Osteoblast (primary cell): ENCODE results near the gene ARHGEF40. TPM values are rescaled to one million over a fixed set of nuclear protein-coding genes. Genes with fewer than 3 reads are reported as not detected.

ENCODE experiments used
- DNase-seq: peaks from one replicate; pipeline ENCODE4 v3.0.0; 2011; ENCODE audit warnings: low spot score, mixed read lengths; ENCODE audit not compliant: insufficient read length; ENCODE audit errors: missing footprints
- H2AFZ ChIP-seq: 2 replicates; pipeline ENCODE4 v1.6.0; 2011; ENCODE audit warnings: mild to moderate bottlenecking, low read length
- H3K27ac ChIP-seq: 2 replicates; pipeline ENCODE4 v1.5.1; 2011; ENCODE audit warnings: mild to moderate bottlenecking, low read depth, low read length, moderate library complexity
- H3K27me3 ChIP-seq: 2 replicates; pipeline ENCODE4 v1.6.0; 2012; ENCODE audit warnings: mild to moderate bottlenecking, control low read depth, inconsistent platforms, low read length, moderate library complexity; ENCODE audit not compliant: insufficient read depth
- H3K36me3 ChIP-seq: 2 replicates; pipeline ENCODE4 v1.5.1; 2011; ENCODE audit warnings: mild to moderate bottlenecking, low read length, control low read depth, moderate library complexity; ENCODE audit not compliant: insufficient read depth
- H3K4me1 ChIP-seq: 2 replicates; pipeline ENCODE4 v1.5.1; 2011; ENCODE audit warnings: mild to moderate bottlenecking, low read length, control low read depth, moderate library complexity; ENCODE audit not compliant: insufficient read depth
- H3K4me2 ChIP-seq: 2 replicates; pipeline ENCODE4 v1.6.0; 2011; ENCODE audit warnings: mild to moderate bottlenecking, low read length; ENCODE audit not compliant: insufficient read depth
- H3K4me3 ChIP-seq: fragments of 200-600 bp; sonication (generic); 3 replicates; pipeline ENCODE4 v1.5.1; 2012; ENCODE audit warnings: mild to moderate bottlenecking, low read length, inconsistent platforms; ENCODE audit not compliant: insufficient read depth
- H3K79me2 ChIP-seq: 2 replicates; pipeline ENCODE4 v1.6.0; 2012; ENCODE audit warnings: mild to moderate bottlenecking, low read length, control low read depth, inconsistent platforms; ENCODE audit not compliant: insufficient read depth
- H3K9me3 ChIP-seq: 2 replicates; pipeline ENCODE4 v1.5.1; 2011; ENCODE audit warnings: low read depth, low read length, control low read depth
- H4K20me1 ChIP-seq: 2 replicates; pipeline ENCODE4 v1.6.0; 2012; ENCODE audit warnings: mild to moderate bottlenecking, low read length, control low read depth; ENCODE audit not compliant: insufficient read depth
- total RNA-seq: library from RNA; depleted of rRNA; stranded (reverse); fragments of >200 nt; gene quantifications from 2 replicates; pipeline ENCODE4 v1.2.3, GENCODE V29; 2012
- TF ChIP-seq, protein P1 (sequence below): IDR thresholded peaks from 2 replicates; pipeline ENCODE4 v1.5.1; 2011; ENCODE audit warnings: mild to moderate bottlenecking, low read depth, low read length, moderate library complexity; ENCODE audit errors: extremely low read depth

The ARHGEF40 gene
- total RNA-seq, 1 donor: 33.3 TPM

DNA sequence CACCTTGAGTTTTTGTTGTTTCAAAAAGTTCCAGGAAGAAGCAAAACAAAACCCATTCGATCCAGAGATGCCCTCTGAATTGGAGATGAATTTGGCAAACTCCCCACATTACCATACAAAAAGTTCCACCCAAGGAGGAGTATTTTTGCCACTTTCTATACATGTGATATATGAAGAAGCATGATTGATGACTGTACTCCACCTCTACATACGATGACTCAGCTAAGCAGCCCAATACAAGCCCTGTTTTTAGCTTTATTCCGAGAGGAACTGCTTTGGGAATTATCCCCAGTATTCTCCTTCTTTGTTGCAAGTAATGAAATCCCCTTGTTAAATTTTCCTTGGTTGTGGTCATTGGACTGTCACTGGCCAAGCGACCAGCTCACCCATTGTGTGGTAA lies 42.2 kb downstream of the ARHGEF40 start:
- H3K79me2 ChIP-seq: no peaks in the 10 kb centered on the region
- H3K9me3 ChIP-seq: no peaks in the 10 kb centered on the region
- H3K4me3 ChIP-seq: no peak overlapping the region
- no peaks in the 10 kb centered on the region for H3K36me3 ChIP-seq
- TF ChIP-seq, protein P1, sequence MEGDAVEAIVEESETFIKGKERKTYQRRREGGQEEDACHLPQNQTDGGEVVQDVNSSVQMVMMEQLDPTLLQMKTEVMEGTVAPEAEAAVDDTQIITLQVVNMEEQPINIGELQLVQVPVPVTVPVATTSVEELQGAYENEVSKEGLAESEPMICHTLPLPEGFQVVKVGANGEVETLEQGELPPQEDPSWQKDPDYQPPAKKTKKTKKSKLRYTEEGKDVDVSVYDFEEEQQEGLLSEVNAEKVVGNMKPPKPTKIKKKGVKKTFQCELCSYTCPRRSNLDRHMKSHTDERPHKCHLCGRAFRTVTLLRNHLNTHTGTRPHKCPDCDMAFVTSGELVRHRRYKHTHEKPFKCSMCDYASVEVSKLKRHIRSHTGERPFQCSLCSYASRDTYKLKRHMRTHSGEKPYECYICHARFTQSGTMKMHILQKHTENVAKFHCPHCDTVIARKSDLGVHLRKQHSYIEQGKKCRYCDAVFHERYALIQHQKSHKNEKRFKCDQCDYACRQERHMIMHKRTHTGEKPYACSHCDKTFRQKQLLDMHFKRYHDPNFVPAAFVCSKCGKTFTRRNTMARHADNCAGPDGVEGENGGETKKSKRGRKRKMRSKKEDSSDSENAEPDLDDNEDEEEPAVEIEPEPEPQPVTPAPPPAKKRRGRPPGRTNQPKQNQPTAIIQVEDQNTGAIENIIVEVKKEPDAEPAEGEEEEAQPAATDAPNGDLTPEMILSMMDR: no peak
- no peak overlapping the region for H3K27ac ChIP-seq
- H3K27me3 ChIP-seq: no peaks in the 10 kb centered on the region
- peak; percentile 31 for DNase-seq
- H3K4me2 ChIP-seq: no peak overlapping the region
- peaks cover 6% of the 10 kb centered on the region for H3K4me1 ChIP-seq
- H4K20me1 ChIP-seq: no peaks in the 10 kb centered on the region
- no peak overlapping the region for H2AFZ ChIP-seq

DNA sequence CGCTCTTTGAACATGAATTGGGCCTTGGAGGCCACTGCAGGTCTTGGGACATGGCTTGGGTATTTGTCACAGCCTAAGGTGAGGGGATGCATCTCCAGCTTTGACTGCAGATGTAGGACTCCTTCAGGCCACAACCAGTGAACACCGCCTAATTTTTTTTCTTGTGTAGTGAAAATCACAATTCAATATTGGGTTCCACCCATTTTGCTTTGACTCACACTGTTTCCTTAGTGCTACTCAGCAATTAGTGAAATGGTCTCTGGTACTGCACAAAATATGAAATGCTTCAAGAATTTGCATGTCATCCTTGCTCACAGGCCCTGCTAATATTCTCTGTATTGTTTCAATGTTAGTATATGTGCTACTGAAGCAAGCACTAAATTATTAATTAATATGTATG lies 43.3 kb downstream of the ARHGEF40 start:
- no peaks in the 10 kb centered on the region for H3K9me3 ChIP-seq
- H3K4me1 ChIP-seq: no peaks in the 10 kb centered on the region
- H3K79me2 ChIP-seq: no peaks in the 10 kb centered on the region
- H2AFZ ChIP-seq: no peak overlapping the region
- no peaks in the 10 kb centered on the region for H4K20me1 ChIP-seq
- no peak overlapping the region for H3K4me3 ChIP-seq
- TF ChIP-seq, protein P1: no peak
- H3K4me2 ChIP-seq: no peak overlapping the region
- no peak for DNase-seq
- no peaks in the 10 kb centered on the region for H3K27me3 ChIP-seq
- H3K36me3 ChIP-seq: no peaks in the 10 kb centered on the region
- no peak overlapping the region for H3K27ac ChIP-seq

DNA sequence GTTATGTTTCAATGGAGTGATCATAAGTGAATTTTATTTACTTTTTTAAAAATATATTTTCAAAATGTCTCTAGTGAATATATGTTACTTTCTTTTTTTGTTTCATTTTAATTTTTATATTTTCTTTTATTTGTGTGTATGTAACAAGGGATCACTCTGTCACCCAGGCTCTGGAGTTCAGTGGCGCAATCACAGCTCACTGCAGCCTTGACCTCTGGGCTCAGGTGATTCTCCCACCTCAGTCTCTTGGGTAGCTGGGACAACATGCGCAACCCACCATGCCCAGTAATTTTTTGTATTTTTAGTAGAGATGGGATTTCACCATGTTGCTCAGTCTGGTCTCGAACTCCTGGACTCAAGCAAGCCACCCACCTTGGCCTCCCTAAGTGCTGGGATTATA lies 48.8 kb downstream of the ARHGEF40 start:
- no peaks in the 10 kb centered on the region for H3K79me2 ChIP-seq
- H3K4me2 ChIP-seq: no peak overlapping the region
- no peak for DNase-seq
- H2AFZ ChIP-seq: no peak overlapping the region
- H4K20me1 ChIP-seq: no peaks in the 10 kb centered on the region
- peaks cover 9% of the 10 kb centered on the region for H3K27me3 ChIP-seq
- H3K27ac ChIP-seq: no peak overlapping the region
- no peaks in the 10 kb centered on the region for H3K4me1 ChIP-seq
- no peaks in the 10 kb centered on the region for H3K9me3 ChIP-seq
- TF ChIP-seq, protein P1: no peak
- no peaks in the 10 kb centered on the region for H3K36me3 ChIP-seq
- H3K4me3 ChIP-seq: no peak overlapping the region

DNA sequence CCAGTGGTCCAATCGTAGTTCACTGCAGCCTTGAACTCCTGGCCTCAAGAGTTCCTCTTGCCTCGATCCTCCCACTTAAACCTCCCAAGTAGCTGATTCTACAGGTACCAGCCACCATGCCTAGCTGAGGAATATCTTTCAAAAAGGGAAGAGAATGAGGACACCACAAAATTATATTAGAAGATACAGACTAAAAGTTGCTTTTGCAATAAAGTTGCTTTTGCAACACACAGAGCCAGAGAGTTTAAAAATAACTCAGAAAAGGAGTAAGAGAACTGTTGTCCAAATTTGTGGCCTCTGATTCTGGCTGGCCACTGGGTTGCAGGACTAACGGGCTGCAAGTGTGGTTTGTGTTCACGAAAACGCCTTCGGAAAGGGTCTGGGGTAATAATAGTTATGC lies 50.6 kb downstream of the ARHGEF40 start:
- no peak overlapping the region for H3K27ac ChIP-seq
- no peaks in the 10 kb centered on the region for H3K9me3 ChIP-seq
- TF ChIP-seq, protein P1: no peak
- H3K79me2 ChIP-seq: no peaks in the 10 kb centered on the region
- peaks cover 9% of the 10 kb centered on the region for H3K27me3 ChIP-seq
- H3K4me3 ChIP-seq: no peak overlapping the region
- no peaks in the 10 kb centered on the region for H3K36me3 ChIP-seq
- H2AFZ ChIP-seq: no peak overlapping the region
- no peak overlapping the region for H3K4me2 ChIP-seq
- no peak for DNase-seq
- H3K4me1 ChIP-seq: no peaks in the 10 kb centered on the region
- H4K20me1 ChIP-seq: no peaks in the 10 kb centered on the region
